AG09309 (cell line): ENCODE results near the gene CMTM7.

Source experiments
- DNase-seq: peaks from one replicate; pipeline ENCODE4 v3.0.0-alpha.2; 2010; ENCODE audit warnings: low read depth
- H3K4me3 ChIP-seq: 2 replicates; pipeline ENCODE4 v1.5.1; 2011; ENCODE audit warnings: mild to moderate bottlenecking, low read depth, low read length, moderate library complexity; ENCODE audit not compliant: control insufficient read depth
- CTCF ChIP-seq: IDR thresholded peaks from 2 replicates; pipeline ENCODE4 v1.5.1; 2011; ENCODE audit warnings: mild to moderate bottlenecking, low read depth, low read length, inconsistent platforms; ENCODE audit not compliant: insufficient read depth, control insufficient read depth; ENCODE audit errors: missing control alignments

CMTM7 gene

DNA sequence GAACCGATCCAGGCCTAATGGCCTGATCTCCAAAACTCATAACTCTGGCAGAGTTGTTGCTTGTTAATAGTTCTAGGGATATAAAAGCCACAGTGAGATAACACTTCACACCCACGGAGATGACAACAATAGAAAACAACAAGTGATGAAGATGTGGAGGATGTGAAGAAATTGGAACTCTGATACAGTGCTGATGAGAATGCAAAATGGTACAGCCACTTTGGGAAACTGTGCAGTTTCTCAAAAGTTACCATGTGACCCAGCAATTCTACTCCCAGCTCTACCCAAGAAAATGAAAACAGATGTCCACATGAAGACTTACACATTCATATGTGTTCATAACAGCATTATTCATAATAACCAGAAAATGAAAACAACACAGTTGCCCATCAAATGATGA lies 3.8 kb downstream of the CMTM7 start:
- DNase-seq, result no peak
- TF ChIP-seq CTCF, result no peak
- no peak overlapping the region for H3K4me3 ChIP-seq

DNA sequence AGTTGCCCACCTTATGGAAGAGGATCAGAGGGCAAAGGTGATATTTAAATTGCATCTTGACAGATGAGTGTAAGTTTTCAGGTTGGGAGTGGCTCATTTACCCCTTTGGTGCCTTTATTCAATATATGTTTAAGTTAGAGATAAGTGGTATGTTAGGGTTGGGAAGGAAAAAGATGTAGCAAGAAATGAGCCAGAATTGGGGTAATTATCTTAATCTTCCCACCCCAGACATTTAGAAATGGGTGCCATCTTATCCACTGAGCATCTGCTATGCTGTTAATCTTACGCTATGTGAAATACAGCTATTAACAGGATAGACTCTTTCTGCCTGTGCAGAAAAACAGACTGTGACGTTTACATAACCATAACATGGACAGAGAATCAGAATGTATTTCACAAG lies 6.3 kb downstream of the CMTM7 start:
- no peak for TF ChIP-seq CTCF
- DNase-seq, result no peak
- H3K4me3 ChIP-seq, result no peak overlapping the region

- TF ChIP-seq CTCF, result no peak
- H3K4me3 ChIP-seq, result no peak overlapping the region
- no peak for DNase-seq
These were observed 6.9 kb downstream of the CMTM7 start for GRCh38 chr3:32398531-32398930.

GRCh38 chr3:32399030-32399620 lies 7.5 kb downstream of the CMTM7 start:
- H3K4me3 ChIP-seq, result no peak overlapping the region
- DNase-seq, result no peak
- TF ChIP-seq CTCF, result peak; percentile 59

DNA sequence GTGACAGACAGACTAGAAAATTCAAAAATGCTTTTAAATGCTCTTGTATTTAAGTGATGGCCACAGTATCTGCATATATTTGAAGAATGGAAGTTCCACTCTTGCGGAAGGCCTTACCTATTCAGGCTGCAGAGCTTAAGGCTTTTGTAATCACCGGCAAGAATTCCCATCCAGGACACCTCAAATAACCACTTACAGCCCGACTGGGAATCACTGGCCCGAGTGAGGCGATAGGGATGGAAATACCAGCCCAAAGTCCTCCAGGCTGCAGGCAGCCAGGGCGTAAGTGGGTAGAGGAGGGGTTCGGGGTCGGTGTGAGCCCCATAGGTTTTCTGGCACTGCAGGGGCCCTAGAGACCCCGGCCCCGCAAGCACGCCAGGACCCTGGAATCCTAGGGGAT lies 9.5 kb downstream of the CMTM7 start:
- DNase-seq, result no peak
- peak overlapping the region; percentile 40 for H3K4me3 ChIP-seq
- no peak for TF ChIP-seq CTCF

GRCh38 chr3:32401556-32402081 lies 10.0 kb downstream of the CMTM7 start:
- TF ChIP-seq CTCF, result no peak
- no peak for DNase-seq
- H3K4me3 ChIP-seq, result peak overlapping the region; percentile 40
